Neural cell (in vitro differentiated cells): ENCODE results near the gene CHD6.

Source experiments
- CTCF ChIP-seq: fragments of 450-650 bp; IDR thresholded peaks from 2 replicates; pipeline ENCODE4 v1.5.1; 2014; ENCODE audit warnings: antibody characterized with exemption, mild to moderate bottlenecking, moderate library complexity; ENCODE audit not compliant: poor library complexity, severe bottlenecking
- EZH2 ChIP-seq: fragments of 200-600, 300-800 bp; shearing (Covaris generic), sonication (generic); IDR thresholded peaks from 2 replicates; pipeline ENCODE4 v1.6.1; 2014; ENCODE audit warnings: antibody characterized with exemption, low read length, borderline replicate concordance, mild to moderate bottlenecking; ENCODE audit not compliant: insufficient read depth, poor library complexity, severe bottlenecking
- MXI1 ChIP-seq: fragments of 450-650 bp; conservative IDR thresholded peaks from 2 replicates; pipeline ENCODE4 v1.6.1; 2014; ENCODE audit warnings: antibody characterized with exemption, mild to moderate bottlenecking; ENCODE audit not compliant: poor library complexity, severe bottlenecking
- POLR2AphosphoS5 ChIP-seq: IDR thresholded peaks from 2 replicates; pipeline ENCODE4 v1.6.1; 2012
- RAD21 ChIP-seq: fragments of 450-650 bp; conservative IDR thresholded peaks from 2 replicates; pipeline ENCODE4 v1.6.1; 2014; ENCODE audit warnings: antibody characterized with exemption, mild to moderate bottlenecking, moderate library complexity
- SMC3 ChIP-seq: fragments of 450-650 bp; conservative IDR thresholded peaks from 2 replicates; pipeline ENCODE4 v1.6.1; 2014; ENCODE audit warnings: antibody characterized with exemption, mild to moderate bottlenecking, moderate library complexity; ENCODE audit not compliant: poor library complexity
- TAF1 ChIP-seq: IDR thresholded peaks from 2 replicates; pipeline ENCODE4 v1.6.1; 2012; ENCODE audit warnings: low read depth

GRCh38 chr20:41654884-41655283, 36.7 kb upstream of the CHD6 start:
- TF ChIP-seq CTCF (no peak), EZH2 (no peak), RAD21 (no peak), TAF1 (no peak), POLR2AphosphoS5 (no peak), SMC3 (no peak), MXI1 (no peak)
